ENCODE data around the gene C16orf95.
"Not testable (repeated sequence)": the region's sequence is repeated elsewhere in the genome, so short reads cannot be mapped to it uniquely, and the experiment has no call there.

Gene C16orf95

GRCh38 chr16:87271256-87271655 is 45.9 kb downstream of the C16orf95 start:
- no peak overlapping the region for H3K4me3 ChIP-seq (ENCODE audit: low read length)
- no peak overlapping the region for H3K9ac ChIP-seq (ENCODE audit: low read depth, low read length)
- peaks cover 10% of the 10 kb centered on the region for H3K27me3 ChIP-seq (ENCODE audit: control insufficient read depth, insufficient read depth, low read length)
- H3K4me1 ChIP-seq (ENCODE audit: control insufficient read depth, insufficient read depth, low read length) = no peaks in the 10 kb centered on the region
- no peaks in the 10 kb centered on the region for H3K36me3 ChIP-seq (ENCODE audit: insufficient read depth, low read length)
- H3K9me3 ChIP-seq (replicated peaks; ENCODE audit: low read length) = no peaks in the 10 kb centered on the region
- no peak overlapping the region for H3K4me2 ChIP-seq (ENCODE audit: low read length)

GRCh38 chr16:87267566-87267965 is 49.6 kb downstream of the C16orf95 start:
- Histone ChIP-seq H3K27me3 (ENCODE audit: control insufficient read depth, insufficient read depth, low read length) (peaks cover 14% of the 10 kb centered on the region), H3K9me3 (replicated peaks; ENCODE audit: low read length) (no peaks in the 10 kb centered on the region), H3K4me2 (ENCODE audit: low read length) (no peak overlapping the region), H3K36me3 (ENCODE audit: insufficient read depth, low read length) (no peaks in the 10 kb centered on the region), H3K4me1 (ENCODE audit: control insufficient read depth, insufficient read depth, low read length) (no peaks in the 10 kb centered on the region), H3K9ac (ENCODE audit: low read depth, low read length) (no peak overlapping the region), H3K4me3 (ENCODE audit: low read length) (no peak overlapping the region)

GRCh38 chr16:87266846-87267245 is 50.3 kb downstream of the C16orf95 start:
- H3K9me3 ChIP-seq (replicated peaks; ENCODE audit: low read length) = no peaks in the 10 kb centered on the region
- H3K36me3 ChIP-seq (ENCODE audit: insufficient read depth, low read length) = no peaks in the 10 kb centered on the region
- no peak overlapping the region for H3K4me2 ChIP-seq (ENCODE audit: low read length)

GRCh38 chr16:87265261-87265660 is 51.9 kb downstream of the C16orf95 start:
- Histone ChIP-seq H3K9ac (ENCODE audit: low read depth, low read length) (no peak overlapping the region), H3K4me2 (ENCODE audit: low read length) (no peak overlapping the region), H3K9me3 (replicated peaks; ENCODE audit: low read length) (no peaks in the 10 kb centered on the region), H3K4me3 (ENCODE audit: low read length) (no peak overlapping the region), H3K27me3 (ENCODE audit: control insufficient read depth, insufficient read depth, low read length) (peaks cover 17% of the 10 kb centered on the region), H3K36me3 (ENCODE audit: insufficient read depth, low read length) (no peaks in the 10 kb centered on the region), H3K4me1 (ENCODE audit: control insufficient read depth, insufficient read depth, low read length) (no peaks in the 10 kb centered on the region)

More at GRCh38 chr16:87266846-87267245, 50.3 kb downstream of the C16orf95 start:
- H3K4me1 ChIP-seq (ENCODE audit: control insufficient read depth, insufficient read depth, low read length) = no peaks in the 10 kb centered on the region
- H3K9ac ChIP-seq (ENCODE audit: low read depth, low read length) = no peak overlapping the region
- no peak overlapping the region for H3K4me3 ChIP-seq (ENCODE audit: low read length)
- H3K27me3 ChIP-seq (ENCODE audit: control insufficient read depth, insufficient read depth, low read length) = peaks cover 14% of the 10 kb centered on the region

GRCh38 chr16:87264634-87265033 is 52.6 kb downstream of the C16orf95 start:
- H3K4me3 ChIP-seq (ENCODE audit: low read length) = no peak overlapping the region
- H3K4me1 ChIP-seq (ENCODE audit: control insufficient read depth, insufficient read depth, low read length) = no peaks in the 10 kb centered on the region
- no peaks in the 10 kb centered on the region for H3K36me3 ChIP-seq (ENCODE audit: insufficient read depth, low read length)
- H3K9me3 ChIP-seq (replicated peaks; ENCODE audit: low read length) = no peaks in the 10 kb centered on the region
- H3K4me2 ChIP-seq (ENCODE audit: low read length) = no peak overlapping the region
- H3K9ac ChIP-seq (ENCODE audit: low read depth, low read length) = no peak overlapping the region
- H3K27me3 ChIP-seq (ENCODE audit: control insufficient read depth, insufficient read depth, low read length) = peaks cover 17% of the 10 kb centered on the region

GRCh38 chr16:87263418-87264052 is 53.7 kb downstream of the C16orf95 start:
- no peak overlapping the region for H3K4me2 ChIP-seq (ENCODE audit: low read length)
- H3K9me3 ChIP-seq (replicated peaks; ENCODE audit: low read length) = no peaks in the 10 kb centered on the region
- no peak overlapping the region for H3K4me3 ChIP-seq (ENCODE audit: low read length)
- no peak overlapping the region for H3K9ac ChIP-seq (ENCODE audit: low read depth, low read length)
- peaks cover 17% of the 10 kb centered on the region for H3K27me3 ChIP-seq (ENCODE audit: control insufficient read depth, insufficient read depth, low read length)
- no peaks in the 10 kb centered on the region for H3K4me1 ChIP-seq (ENCODE audit: control insufficient read depth, insufficient read depth, low read length)
- H3K36me3 ChIP-seq (ENCODE audit: insufficient read depth, low read length) = no peaks in the 10 kb centered on the region

GRCh38 chr16:87259431-87259830 is 57.8 kb downstream of the C16orf95 start:
- no peaks in the 10 kb centered on the region for H3K36me3 ChIP-seq (ENCODE audit: insufficient read depth, low read length)
- H3K27me3 ChIP-seq (ENCODE audit: control insufficient read depth, insufficient read depth, low read length) = peaks cover 4% of the 10 kb centered on the region
- no peaks in the 10 kb centered on the region for H3K9me3 ChIP-seq (replicated peaks; ENCODE audit: low read length)
- no peak overlapping the region for H3K4me2 ChIP-seq (ENCODE audit: low read length)
- H3K4me1 ChIP-seq (ENCODE audit: control insufficient read depth, insufficient read depth, low read length) = no peaks in the 10 kb centered on the region
- H3K9ac ChIP-seq (ENCODE audit: low read depth, low read length) = no peak overlapping the region
- H3K4me3 ChIP-seq (ENCODE audit: low read length) = no peak overlapping the region

GRCh38 chr16:87258653-87259052 is 58.5 kb downstream of the C16orf95 start:
- not testable (repeated sequence) for H3K27me3 ChIP-seq (ENCODE audit: control insufficient read depth, insufficient read depth, low read length); H3K36me3 ChIP-seq (ENCODE audit: insufficient read depth, low read length); H3K4me3 ChIP-seq (ENCODE audit: low read length); H3K9me3 ChIP-seq (replicated peaks; ENCODE audit: low read length); H3K4me1 ChIP-seq (ENCODE audit: control insufficient read depth, insufficient read depth, low read length); H3K4me2 ChIP-seq (ENCODE audit: low read length); H3K9ac ChIP-seq (ENCODE audit: low read depth, low read length)

GRCh38 chr16:87255866-87256265 is 61.3 kb downstream of the C16orf95 start:
- Histone ChIP-seq H3K9ac (ENCODE audit: low read depth, low read length) (no peak overlapping the region), H3K36me3 (ENCODE audit: insufficient read depth, low read length) (no peaks in the 10 kb centered on the region), H3K9me3 (replicated peaks; ENCODE audit: low read length) (no peaks in the 10 kb centered on the region)

GRCh38 chr16:87254734-87255133 is 62.5 kb downstream of the C16orf95 start:
- H3K27me3 ChIP-seq (ENCODE audit: control insufficient read depth, insufficient read depth, low read length) = peaks cover 18% of the 10 kb centered on the region
- no peak overlapping the region for H3K4me3 ChIP-seq (ENCODE audit: low read length)
- no peak overlapping the region for H3K9ac ChIP-seq (ENCODE audit: low read depth, low read length)
- H3K4me2 ChIP-seq (ENCODE audit: low read length) = no peak overlapping the region
- no peaks in the 10 kb centered on the region for H3K36me3 ChIP-seq (ENCODE audit: insufficient read depth, low read length)
- H3K4me1 ChIP-seq (ENCODE audit: control insufficient read depth, insufficient read depth, low read length) = no peaks in the 10 kb centered on the region
- H3K9me3 ChIP-seq (replicated peaks; ENCODE audit: low read length) = no peaks in the 10 kb centered on the region

More at GRCh38 chr16:87255866-87256265, 61.3 kb downstream of the C16orf95 start:
- Histone ChIP-seq H3K4me3 (ENCODE audit: low read length) (no peak overlapping the region), H3K4me1 (ENCODE audit: control insufficient read depth, insufficient read depth, low read length) (no peaks in the 10 kb centered on the region), H3K4me2 (ENCODE audit: low read length) (no peak overlapping the region), H3K27me3 (ENCODE audit: control insufficient read depth, insufficient read depth, low read length) (peaks cover 11% of the 10 kb centered on the region)

- no peaks in the 10 kb centered on the region for H3K9me3 ChIP-seq (replicated peaks; ENCODE audit: low read length)
- H3K4me2 ChIP-seq (ENCODE audit: low read length) = no peak overlapping the region
- H3K9ac ChIP-seq (ENCODE audit: low read depth, low read length) = no peak overlapping the region
- H3K27me3 ChIP-seq (ENCODE audit: control insufficient read depth, insufficient read depth, low read length) = peaks cover 18% of the 10 kb centered on the region
- H3K36me3 ChIP-seq (ENCODE audit: insufficient read depth, low read length) = no peaks in the 10 kb centered on the region
- no peak overlapping the region for H3K4me3 ChIP-seq (ENCODE audit: low read length)
- no peaks in the 10 kb centered on the region for H3K4me1 ChIP-seq (ENCODE audit: control insufficient read depth, insufficient read depth, low read length)
Measured at GRCh38 chr16:87254296-87254695, 62.9 kb downstream of the C16orf95 start.

GRCh38 chr16:87253536-87253935 is 63.7 kb downstream of the C16orf95 start:
- H3K4me3 ChIP-seq (ENCODE audit: low read length) = no peak overlapping the region
- H3K4me1 ChIP-seq (ENCODE audit: control insufficient read depth, insufficient read depth, low read length) = no peaks in the 10 kb centered on the region
- no peak overlapping the region for H3K4me2 ChIP-seq (ENCODE audit: low read length)
- peaks cover 18% of the 10 kb centered on the region for H3K27me3 ChIP-seq (ENCODE audit: control insufficient read depth, insufficient read depth, low read length)
- H3K36me3 ChIP-seq (ENCODE audit: insufficient read depth, low read length) = no peaks in the 10 kb centered on the region
- no peak overlapping the region for H3K9ac ChIP-seq (ENCODE audit: low read depth, low read length)
- H3K9me3 ChIP-seq (replicated peaks; ENCODE audit: low read length) = no peaks in the 10 kb centered on the region

Data from skeletal muscle satellite cell (primary cell).